DOHH2 (cell line): ENCODE data around the gene HTN3.
"Not testable (repeated sequence)": the region's sequence is repeated elsewhere in the genome, so short reads cannot be mapped to it uniquely, and the experiment has no call there.

ENCODE experiments used
- H3F3A ChIP-seq: fragments of 200-600 bp; sonication (generic), shearing (Covaris generic); 2 replicates; pipeline ENCODE4 v1.6.0; 2016; ENCODE audit warnings: antibody characterized with exemption, mild to moderate bottlenecking; ENCODE audit not compliant: control insufficient read depth, insufficient read depth
- H3K27ac ChIP-seq: fragments of 200-600 bp; sonication (generic); 2 replicates; pipeline ENCODE4 v1.5.1; 2014; ENCODE audit warnings: low read depth, mild to moderate bottlenecking, low read length, moderate library complexity
- H3K27me3 ChIP-seq: fragments of 200-600 bp; sonication (generic); 2 replicates; pipeline ENCODE4 v1.6.1; 2014; ENCODE audit warnings: mild to moderate bottlenecking, low read length, mixed read lengths; ENCODE audit not compliant: control insufficient read depth
- H3K36me3 ChIP-seq: fragments of 200-600 bp; sonication (generic); 2 replicates; pipeline ENCODE4 v1.6.1; 2014; ENCODE audit warnings: mild to moderate bottlenecking, low read length, moderate library complexity, mixed read lengths; ENCODE audit not compliant: control insufficient read depth
- H3K4me1 ChIP-seq: fragments of 200-600 bp; sonication (generic); 2 replicates; pipeline ENCODE4 v1.6.1; 2014; ENCODE audit warnings: mild to moderate bottlenecking, low read length, mixed read lengths; ENCODE audit not compliant: control insufficient read depth
- H3K4me2 ChIP-seq: fragments of 200-600 bp; sonication (generic); 2 replicates; pipeline ENCODE4 v1.6.0; 2014; ENCODE audit warnings: mild to moderate bottlenecking, low read length, moderate library complexity
- H3K4me3 ChIP-seq: fragments of 200-600 bp; sonication (generic); 2 replicates; pipeline ENCODE4 v1.5.1; 2014; ENCODE audit warnings: mild to moderate bottlenecking, low read length, mixed read lengths
- H3K79me2 ChIP-seq: fragments of 200-600 bp; sonication (generic); 2 replicates; pipeline ENCODE4 v1.6.1; 2014; ENCODE audit warnings: mild to moderate bottlenecking, low read length, mixed read lengths; ENCODE audit not compliant: control insufficient read depth
- H3K9me2 ChIP-seq: fragments of 200-600 bp; sonication (generic); replicated peaks from 2 replicates; pipeline ENCODE4 v1.6.1; 2014; ENCODE audit warnings: mild to moderate bottlenecking, low read length, mixed read lengths; ENCODE audit not compliant: control insufficient read depth
- H3K9me3 ChIP-seq: fragments of 200-600 bp; sonication (generic); 2 replicates; pipeline ENCODE4 v1.6.1; 2014; ENCODE audit warnings: antibody characterized with exemption, low read length, mixed read lengths; ENCODE audit not compliant: control insufficient read depth, insufficient read depth
- H4K20me1 ChIP-seq: fragments of 200-600 bp; sonication (generic); 2 replicates; pipeline ENCODE4 v1.6.0; 2014; ENCODE audit warnings: low read depth, mild to moderate bottlenecking, antibody characterized with exemption, low read length, moderate library complexity; ENCODE audit not compliant: control insufficient read depth, insufficient read depth
- EZH2phosphoT487 ChIP-seq: fragments of 200-600 bp; sonication (generic); IDR thresholded peaks from 2 replicates; pipeline ENCODE4 v1.6.1; 2017; ENCODE audit warnings: borderline replicate concordance, mild to moderate bottlenecking, antibody characterized with exemption, low read length, moderate library complexity, mixed read lengths
- TF ChIP-seq, protein P1 (sequence below): fragments of 200-600 bp; sonication (generic); IDR thresholded peaks from one replicate; pipeline ENCODE4 v1.5.1; 2014; ENCODE audit warnings: antibody characterized with exemption, mild to moderate bottlenecking, low read depth, low read length; ENCODE audit not compliant: poor library complexity, severe bottlenecking

HTN3 gene

GRCh38 chr4:70023218-70023617, 5.0 kb upstream of the HTN3 start:
- no peak overlapping the region for H3K27ac ChIP-seq
- H3K9me2 ChIP-seq = no peaks in the 10 kb centered on the region
- no peaks in the 10 kb centered on the region for H3F3A ChIP-seq
- no peaks in the 10 kb centered on the region for H3K79me2 ChIP-seq
- H4K20me1 ChIP-seq = no peaks in the 10 kb centered on the region
- TF ChIP-seq, protein P1, sequence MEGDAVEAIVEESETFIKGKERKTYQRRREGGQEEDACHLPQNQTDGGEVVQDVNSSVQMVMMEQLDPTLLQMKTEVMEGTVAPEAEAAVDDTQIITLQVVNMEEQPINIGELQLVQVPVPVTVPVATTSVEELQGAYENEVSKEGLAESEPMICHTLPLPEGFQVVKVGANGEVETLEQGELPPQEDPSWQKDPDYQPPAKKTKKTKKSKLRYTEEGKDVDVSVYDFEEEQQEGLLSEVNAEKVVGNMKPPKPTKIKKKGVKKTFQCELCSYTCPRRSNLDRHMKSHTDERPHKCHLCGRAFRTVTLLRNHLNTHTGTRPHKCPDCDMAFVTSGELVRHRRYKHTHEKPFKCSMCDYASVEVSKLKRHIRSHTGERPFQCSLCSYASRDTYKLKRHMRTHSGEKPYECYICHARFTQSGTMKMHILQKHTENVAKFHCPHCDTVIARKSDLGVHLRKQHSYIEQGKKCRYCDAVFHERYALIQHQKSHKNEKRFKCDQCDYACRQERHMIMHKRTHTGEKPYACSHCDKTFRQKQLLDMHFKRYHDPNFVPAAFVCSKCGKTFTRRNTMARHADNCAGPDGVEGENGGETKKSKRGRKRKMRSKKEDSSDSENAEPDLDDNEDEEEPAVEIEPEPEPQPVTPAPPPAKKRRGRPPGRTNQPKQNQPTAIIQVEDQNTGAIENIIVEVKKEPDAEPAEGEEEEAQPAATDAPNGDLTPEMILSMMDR = no peak
- no peak overlapping the region for H3K4me2 ChIP-seq
- no peaks in the 10 kb centered on the region for H3K27me3 ChIP-seq
- H3K4me1 ChIP-seq = no peaks in the 10 kb centered on the region
- H3K9me3 ChIP-seq = no peaks in the 10 kb centered on the region
- no peaks in the 10 kb centered on the region for H3K36me3 ChIP-seq
- H3K4me3 ChIP-seq = no peak overlapping the region

DNA sequence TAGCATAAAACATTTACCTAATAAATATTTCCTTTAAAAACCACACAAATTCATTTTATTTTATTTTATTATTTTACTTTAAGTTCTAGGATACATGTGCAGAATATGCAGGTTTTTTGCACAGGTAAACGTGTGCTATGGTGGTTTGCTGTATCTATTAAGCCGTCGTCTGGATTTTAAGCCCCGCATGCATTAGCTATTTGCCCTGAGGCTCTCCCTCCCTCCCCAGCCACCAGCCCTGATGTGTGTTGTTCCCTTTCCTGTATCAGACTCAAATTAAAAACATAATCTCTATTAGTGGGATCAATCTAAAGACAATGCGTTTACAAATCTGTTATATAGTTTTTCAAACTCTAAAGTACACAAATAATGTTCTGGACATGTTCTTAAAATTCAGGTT, 1.2 kb upstream of the HTN3 start:
- H3K4me1 ChIP-seq = no peaks in the 10 kb centered on the region
- no peak for TF ChIP-seq EZH2phosphoT487
- TF ChIP-seq, protein P1 = no peak
- no peaks in the 10 kb centered on the region for H3K27me3 ChIP-seq
- no peaks in the 10 kb centered on the region for H3F3A ChIP-seq
- H3K27ac ChIP-seq = no peak overlapping the region
- no peaks in the 10 kb centered on the region for H3K9me2 ChIP-seq
- H3K36me3 ChIP-seq = no peaks in the 10 kb centered on the region
- no peak overlapping the region for H3K4me3 ChIP-seq
- no peak overlapping the region for H3K4me2 ChIP-seq
- no peaks in the 10 kb centered on the region for H3K9me3 ChIP-seq
- no peaks in the 10 kb centered on the region for H4K20me1 ChIP-seq
- no peaks in the 10 kb centered on the region for H3K79me2 ChIP-seq

DNA sequence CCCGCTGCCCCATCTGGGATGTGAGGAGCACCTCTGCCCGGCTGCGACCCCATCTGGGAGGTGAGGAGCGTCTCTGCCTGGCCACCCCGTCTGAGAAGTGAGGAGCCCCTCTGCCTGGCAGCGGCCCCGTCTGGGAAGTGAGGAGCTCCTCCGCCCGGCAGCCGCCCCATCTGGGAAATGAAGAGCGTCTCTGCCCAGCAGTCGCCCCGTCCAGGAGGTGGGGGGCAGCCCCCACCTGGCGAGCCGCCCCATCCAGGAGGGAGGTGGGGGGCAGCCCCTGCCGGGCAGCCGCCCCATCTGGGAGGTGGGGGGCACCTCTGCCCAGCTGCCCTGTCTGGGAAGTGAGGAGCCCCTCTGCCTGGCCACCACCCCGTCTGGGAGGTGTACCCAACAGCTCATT, 9.3 kb downstream of the HTN3 start:
- H3F3A ChIP-seq, H3K36me3 ChIP-seq, H3K79me2 ChIP-seq, H3K27me3 ChIP-seq, H3K4me3 ChIP-seq, H3K9me3 ChIP-seq, H3K4me1 ChIP-seq, H3K9me2 ChIP-seq, H4K20me1 ChIP-seq, H3K27ac ChIP-seq, H3K4me2 ChIP-seq: not testable (repeated sequence)

- not testable (repeated sequence) for H3K4me1 ChIP-seq, H3K36me3 ChIP-seq, H3K27ac ChIP-seq, H3K9me2 ChIP-seq, H4K20me1 ChIP-seq, H3F3A ChIP-seq, H3K4me2 ChIP-seq, H3K9me3 ChIP-seq, H3K79me2 ChIP-seq, H3K27me3 ChIP-seq, H3K4me3 ChIP-seq
Measured at GRCh38 chr4:70039928-70040327, 11.7 kb downstream of the HTN3 start.
